Stimulated activated memory B cell treated with anti-CD40 and anti-IgM and Interleukin-4, amounts not matched to agents 10 μg/mL and 1 μg/mL and 100 μg/mL, for 72 hours (primary cell): ENCODE results near the gene NR0B2.
A peak's percentile ranks its signal among the peaks of the same experiment; 100 is the strongest.

ENCODE experiments used
- ATAC-seq: fragments of 150-1000 bp; cut with Tn5 transposase; 2 replicates; pipeline ENCODE4 v1.10.0; 2021
- H3K27ac Mint-ChIP-seq: one replicate; pipeline ENCODE4 v1.8.0; 2022; ENCODE audit warnings: mild to moderate bottlenecking, mixed read lengths
- H3K27me3 Mint-ChIP-seq: one replicate; pipeline ENCODE4 v1.8.0; 2022; ENCODE audit warnings: mixed read lengths
- H3K36me3 Mint-ChIP-seq: one replicate; pipeline ENCODE4 v1.8.0; 2022; ENCODE audit warnings: mixed read lengths
- H3K4me1 Mint-ChIP-seq: one replicate; pipeline ENCODE4 v1.8.0; 2022; ENCODE audit warnings: mixed read lengths
- H3K4me3 Mint-ChIP-seq: one replicate; pipeline ENCODE4 v1.8.0; 2022; ENCODE audit warnings: mild to moderate bottlenecking, moderate library complexity, mixed read lengths
- H3K9me3 Mint-ChIP-seq: one replicate; pipeline ENCODE4 v1.8.0; 2022; ENCODE audit warnings: mixed read lengths

The NR0B2 gene

GRCh38 chr1:26912147-26912490 lies 1.7 kb downstream of the NR0B2 start:
- H3K36me3 Mint-ChIP-seq: no peaks in the 10 kb centered on the region
- H3K27me3 Mint-ChIP-seq: peaks cover 8% of the 10 kb centered on the region
- no peak for ATAC-seq
- H3K4me1 Mint-ChIP-seq: no peaks in the 10 kb centered on the region
- no peaks in the 10 kb centered on the region for H3K9me3 Mint-ChIP-seq
- no peak overlapping the region for H3K27ac Mint-ChIP-seq
- no peak overlapping the region for H3K4me3 Mint-ChIP-seq

DNA sequence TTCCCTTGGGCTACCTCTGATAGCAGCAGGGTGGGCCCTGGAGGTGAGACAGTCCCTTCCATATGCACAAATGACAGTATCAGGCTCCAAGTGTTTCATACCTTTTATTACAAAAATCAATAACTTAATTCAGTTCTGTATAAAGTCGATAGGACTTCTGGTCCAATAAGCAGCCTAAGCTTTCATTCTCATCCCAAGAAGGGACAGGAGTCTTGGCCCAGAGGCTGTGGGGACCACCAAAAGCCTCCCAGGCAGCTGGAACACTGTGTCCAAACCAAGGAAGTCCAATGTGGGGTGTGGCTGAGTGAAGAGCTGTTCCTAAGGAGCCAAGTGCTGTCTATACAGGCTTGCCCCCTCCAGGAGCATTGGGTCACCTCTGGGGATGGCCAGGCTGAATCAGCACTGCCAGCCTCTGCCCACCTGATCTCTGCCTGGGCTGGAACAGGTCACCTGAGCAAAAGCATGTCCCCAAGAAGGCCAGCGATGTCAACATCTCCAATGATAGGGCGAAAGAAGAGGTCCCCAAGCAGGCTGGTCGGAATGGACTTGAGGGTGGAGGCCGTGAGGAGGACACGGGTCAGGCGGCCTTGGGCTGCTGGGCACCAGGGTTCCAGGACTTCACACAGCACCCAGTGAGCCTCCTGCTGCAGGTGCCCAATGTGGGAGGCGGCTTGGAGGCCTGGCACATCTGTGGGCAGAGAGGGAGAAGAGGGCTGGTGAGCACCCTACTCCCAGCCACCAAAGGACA lies 2.2 kb downstream of the NR0B2 start:
- H3K27ac Mint-ChIP-seq: no peak overlapping the region
- no peak for ATAC-seq
- H3K36me3 Mint-ChIP-seq: no peaks in the 10 kb centered on the region
- no peaks in the 10 kb centered on the region for H3K4me1 Mint-ChIP-seq
- no peak overlapping the region for H3K4me3 Mint-ChIP-seq
- H3K27me3 Mint-ChIP-seq: peaks cover 8% of the 10 kb centered on the region
- no peaks in the 10 kb centered on the region for H3K9me3 Mint-ChIP-seq

- no peak for ATAC-seq
- no peak overlapping the region for H3K4me3 Mint-ChIP-seq
- no peaks in the 10 kb centered on the region for H3K9me3 Mint-ChIP-seq
- H3K36me3 Mint-ChIP-seq: no peaks in the 10 kb centered on the region
- no peak overlapping the region for H3K27ac Mint-ChIP-seq
- H3K27me3 Mint-ChIP-seq: peaks cover 8% of the 10 kb centered on the region
- no peaks in the 10 kb centered on the region for H3K4me1 Mint-ChIP-seq
Observed at GRCh38 chr1:26910343-26911160, 3.2 kb downstream of the NR0B2 start.

DNA sequence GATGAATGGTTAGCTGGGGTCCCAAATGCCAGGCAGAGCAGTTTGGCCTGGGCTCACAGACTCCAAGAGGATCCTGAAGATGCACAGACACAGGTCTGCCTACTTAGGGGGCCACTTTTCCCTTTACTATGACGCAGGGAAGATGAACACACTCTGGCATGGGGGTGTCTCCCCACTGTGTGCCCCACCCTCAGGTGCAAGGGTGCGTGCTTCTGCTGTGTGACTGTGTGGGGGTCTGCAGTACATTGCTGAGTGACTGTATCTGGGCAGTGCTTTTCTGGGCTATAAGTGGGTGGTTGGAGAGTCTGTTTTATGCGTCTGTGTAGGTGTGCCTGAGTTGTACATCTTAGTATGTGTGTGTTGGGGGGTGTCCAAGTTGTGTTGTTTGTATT lies 3.8 kb downstream of the NR0B2 start:
- no peak overlapping the region for H3K4me3 Mint-ChIP-seq
- no peaks in the 10 kb centered on the region for H3K9me3 Mint-ChIP-seq
- H3K4me1 Mint-ChIP-seq: no peaks in the 10 kb centered on the region
- no peak for ATAC-seq
- no peaks in the 10 kb centered on the region for H3K36me3 Mint-ChIP-seq
- H3K27me3 Mint-ChIP-seq: peaks cover 8% of the 10 kb centered on the region
- H3K27ac Mint-ChIP-seq: no peak overlapping the region

DNA sequence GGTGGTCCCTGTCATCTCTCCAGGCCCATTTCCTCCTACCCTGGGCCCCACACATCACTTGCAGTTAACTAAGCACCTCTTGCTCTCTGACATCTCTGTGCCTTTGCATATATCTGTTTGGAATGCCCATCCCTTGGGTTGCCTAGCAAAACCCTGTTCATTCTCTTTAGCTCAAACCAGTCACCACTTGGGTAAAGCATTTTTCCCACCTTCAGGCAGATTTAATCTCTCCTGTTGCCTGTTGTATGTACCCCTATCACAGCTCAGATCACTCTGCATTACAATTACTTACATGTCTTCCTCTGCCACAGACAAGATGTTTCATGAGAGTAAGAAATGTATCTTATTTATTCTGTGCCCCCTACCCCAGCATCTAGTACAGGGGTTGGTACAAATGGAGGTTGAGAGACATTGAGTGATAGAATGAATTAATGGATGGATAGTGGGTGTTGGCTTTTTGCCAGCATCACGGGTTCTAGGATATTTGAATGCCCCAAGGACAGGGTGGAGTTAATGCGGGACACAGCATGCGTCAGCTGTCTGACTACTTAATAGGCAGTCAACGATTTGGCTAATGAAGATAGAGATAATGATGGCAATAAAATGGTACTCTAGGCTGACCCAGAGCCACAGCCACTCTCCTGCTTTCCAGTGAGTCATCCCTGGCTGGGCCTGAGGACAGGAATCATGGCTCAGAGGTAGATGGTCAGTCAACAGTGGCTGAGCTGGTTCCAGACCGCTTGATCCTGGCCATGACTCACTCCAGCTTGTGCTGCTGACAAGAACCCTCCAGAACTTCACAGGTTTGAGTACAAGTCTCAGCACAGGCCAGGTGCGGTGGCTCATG lies 6.5 kb downstream of the NR0B2 start:
- Mint-ChIP-seq H3K9me3 (no peaks in the 10 kb centered on the region), H3K27me3 (peaks cover 8% of the 10 kb centered on the region), H3K4me3 (no peak overlapping the region), H3K27ac (no peak overlapping the region), H3K4me1 (no peaks in the 10 kb centered on the region), H3K36me3 (no peaks in the 10 kb centered on the region)
- ATAC-seq: no peak

DNA sequence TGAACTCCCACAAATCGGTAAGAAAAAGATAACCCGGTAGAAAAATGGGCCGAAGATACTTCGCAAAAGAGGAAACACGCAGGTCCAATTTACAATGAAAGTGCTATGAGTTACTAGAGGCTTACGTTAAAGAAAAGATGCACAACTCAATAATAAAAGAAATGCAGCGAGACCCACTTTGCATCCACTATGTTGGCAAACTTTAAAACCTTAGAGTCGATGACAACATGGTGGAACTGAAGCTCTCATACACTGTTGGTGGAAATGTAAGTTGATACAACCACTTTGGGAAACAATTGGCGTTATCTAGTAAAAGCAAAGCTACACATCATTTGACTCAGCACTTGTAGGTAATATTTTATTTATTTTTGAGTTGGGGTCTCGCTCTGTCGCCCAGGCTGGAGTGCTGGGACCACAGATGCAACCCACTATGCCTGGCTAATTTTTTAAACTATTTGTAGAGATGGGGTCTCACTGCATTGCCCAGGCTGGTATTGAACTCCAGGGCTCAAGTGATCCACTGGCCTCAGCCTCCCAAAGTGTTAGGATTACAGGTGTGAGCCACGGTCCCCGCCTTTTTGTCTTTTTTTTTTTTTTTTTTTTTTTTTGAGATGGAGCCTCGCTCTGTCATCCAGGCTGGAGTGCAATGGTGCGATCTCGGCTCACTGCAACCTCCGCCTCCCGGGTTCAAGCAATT lies 12.8 kb downstream of the NR0B2 start:
- no peaks in the 10 kb centered on the region for H3K9me3 Mint-ChIP-seq
- H3K27ac Mint-ChIP-seq: peak overlapping the region; percentile 99
- peaks cover 15% of the 10 kb centered on the region for H3K36me3 Mint-ChIP-seq
- H3K4me1 Mint-ChIP-seq: peaks cover 26% of the 10 kb centered on the region
- H3K27me3 Mint-ChIP-seq: no peaks in the 10 kb centered on the region
- peak overlapping the region; percentile 94 for H3K4me3 Mint-ChIP-seq
- no peak for ATAC-seq

DNA sequence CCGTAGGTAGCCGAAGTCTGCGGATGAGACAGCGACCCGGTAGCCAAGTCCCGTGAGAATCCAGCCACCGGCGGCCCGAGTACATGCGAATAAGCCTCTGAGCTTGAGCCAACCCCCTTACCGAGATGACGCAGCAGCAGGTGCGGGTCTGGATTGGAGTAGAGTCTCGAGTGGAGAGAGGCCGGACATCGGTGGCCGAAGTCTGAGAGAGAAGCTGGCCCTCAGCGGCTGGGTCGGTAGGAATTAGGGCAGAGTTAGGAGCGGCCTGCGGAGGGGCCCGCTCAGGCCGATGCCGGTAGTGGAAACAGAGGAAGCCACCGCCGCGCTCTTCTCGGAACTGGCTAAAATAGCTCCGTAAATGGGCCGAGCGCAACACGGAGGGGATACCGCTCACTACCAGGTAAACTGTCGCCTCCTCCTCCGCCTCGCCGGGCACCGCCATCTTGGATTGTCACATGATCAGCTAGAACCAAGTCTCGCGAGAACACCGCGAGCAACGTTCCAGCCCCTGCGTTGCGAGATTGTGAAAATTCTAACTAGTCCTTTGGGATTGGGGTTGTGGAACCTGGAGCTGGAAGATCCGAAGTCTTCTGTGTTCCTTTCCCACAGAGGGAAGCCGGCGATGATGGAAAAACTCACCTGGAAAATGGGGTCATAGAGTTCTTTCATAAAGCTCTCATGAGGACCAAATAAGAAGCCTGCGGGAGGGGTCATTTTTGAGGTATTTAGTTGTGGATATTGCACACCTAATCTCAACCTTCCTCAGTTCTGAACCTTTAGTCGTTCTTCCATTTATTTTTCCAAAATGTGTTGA lies 13.6 kb downstream of the NR0B2 start, which contains the start of gene GPATCH3:
Gene GPATCH3 (minus strand): TSS at position 467 of the 814 bp plus-strand sequence. CDS start 25 bp downstream, at position 442.
- H3K4me1 Mint-ChIP-seq: peaks cover 26% of the 10 kb centered on the region
- peak within 1 kb of the TSS; percentile 94 for H3K4me3 Mint-ChIP-seq
- H3K36me3 Mint-ChIP-seq: peaks cover 16% of the 10 kb centered on the region
- peak within 1 kb of the TSS; percentile 99 for H3K27ac Mint-ChIP-seq
- H3K27me3 Mint-ChIP-seq: no peaks in the 10 kb centered on the region
- H3K9me3 Mint-ChIP-seq: no peaks in the 10 kb centered on the region
- ATAC-seq: peak; percentile 95

- Mint-ChIP-seq H3K4me3 (no peak overlapping the region), H3K4me1 (peaks cover 26% of the 10 kb centered on the region), H3K27ac (no peak overlapping the region), H3K36me3 (peaks cover 40% of the 10 kb centered on the region), H3K9me3 (no peaks in the 10 kb centered on the region), H3K27me3 (no peaks in the 10 kb centered on the region)
- no peak for ATAC-seq
Observed at GRCh38 chr1:26897351-26897750, 16.4 kb downstream of the NR0B2 start.

- no peak overlapping the region for H3K27ac Mint-ChIP-seq
- no peak overlapping the region for H3K4me3 Mint-ChIP-seq
- H3K27me3 Mint-ChIP-seq: no peaks in the 10 kb centered on the region
- H3K4me1 Mint-ChIP-seq: peaks cover 35% of the 10 kb centered on the region
- ATAC-seq: no peak
- peaks cover 51% of the 10 kb centered on the region for H3K36me3 Mint-ChIP-seq
- no peaks in the 10 kb centered on the region for H3K9me3 Mint-ChIP-seq
Observed at GRCh38 chr1:26894263-26894662, 19.5 kb downstream of the NR0B2 start.

- H3K27me3 Mint-ChIP-seq: no peaks in the 10 kb centered on the region
- peak; percentile 64 for ATAC-seq
- peaks cover 36% of the 10 kb centered on the region for H3K4me1 Mint-ChIP-seq
- no peaks in the 10 kb centered on the region for H3K9me3 Mint-ChIP-seq
- H3K4me3 Mint-ChIP-seq: peak overlapping the region; percentile 95
- peaks cover 45% of the 10 kb centered on the region for H3K36me3 Mint-ChIP-seq
- peak overlapping the region; percentile 96 for H3K27ac Mint-ChIP-seq
Observed at GRCh38 chr1:26890467-26890796, 23.3 kb downstream of the NR0B2 start.

- Mint-ChIP-seq H3K36me3 (peaks cover 46% of the 10 kb centered on the region), H3K4me1 (peaks cover 41% of the 10 kb centered on the region), H3K9me3 (no peaks in the 10 kb centered on the region), H3K27ac (peak within 1 kb of the TSS; percentile 96), H3K27me3 (no peaks in the 10 kb centered on the region), H3K4me3 (peak within 1 kb of the TSS; percentile 95)
- peak; percentile 98 for ATAC-seq
Observed at GRCh38 chr1:26889551-26890466, 24.0 kb downstream of the NR0B2 start, which contains the start of gene GPN2. GPN2 (minus strand) TSS chr1:26890283; CDS start chr1:26890096, 187 bp downstream.

DNA sequence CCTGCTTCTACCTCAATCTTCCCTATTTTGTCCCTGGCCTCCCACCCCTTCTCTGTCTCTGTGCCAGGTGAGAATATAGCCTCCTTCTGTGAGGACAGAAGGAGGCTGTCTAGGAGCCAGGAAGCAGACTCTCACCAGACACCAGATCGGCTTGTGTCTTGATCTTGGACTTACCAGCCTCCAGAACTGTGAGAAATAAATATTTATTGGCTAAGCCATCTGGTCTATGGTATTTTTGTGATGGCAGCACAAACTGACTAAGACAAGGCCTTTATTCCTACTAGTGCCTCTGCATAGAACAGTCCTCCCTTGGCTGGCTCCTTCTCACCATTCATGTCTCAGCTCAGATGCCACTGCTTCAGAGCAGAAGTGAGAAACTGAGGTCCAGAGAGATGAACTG lies 25.5 kb downstream of the NR0B2 start:
- no peak overlapping the region for H3K27ac Mint-ChIP-seq
- ATAC-seq: no peak
- no peaks in the 10 kb centered on the region for H3K9me3 Mint-ChIP-seq
- no peak overlapping the region for H3K4me3 Mint-ChIP-seq
- H3K4me1 Mint-ChIP-seq: peaks cover 41% of the 10 kb centered on the region
- peaks cover 51% of the 10 kb centered on the region for H3K36me3 Mint-ChIP-seq
- no peaks in the 10 kb centered on the region for H3K27me3 Mint-ChIP-seq

GRCh38 chr1:26887125-26887524 lies 26.6 kb downstream of the NR0B2 start:
- Mint-ChIP-seq H3K4me1 (peaks cover 41% of the 10 kb centered on the region), H3K4me3 (no peak overlapping the region), H3K9me3 (no peaks in the 10 kb centered on the region), H3K36me3 (peaks cover 48% of the 10 kb centered on the region), H3K27me3 (no peaks in the 10 kb centered on the region), H3K27ac (no peak overlapping the region)
- no peak for ATAC-seq
